NCI-H2029 (cell line): ENCODE results near the gene SLC8A2.

Source experiments
- DNase-seq: peaks from one replicate; lab custom pipeline; 2025; lab: John Stamatoyannopoulos, UW

Gene SLC8A2, protein sequence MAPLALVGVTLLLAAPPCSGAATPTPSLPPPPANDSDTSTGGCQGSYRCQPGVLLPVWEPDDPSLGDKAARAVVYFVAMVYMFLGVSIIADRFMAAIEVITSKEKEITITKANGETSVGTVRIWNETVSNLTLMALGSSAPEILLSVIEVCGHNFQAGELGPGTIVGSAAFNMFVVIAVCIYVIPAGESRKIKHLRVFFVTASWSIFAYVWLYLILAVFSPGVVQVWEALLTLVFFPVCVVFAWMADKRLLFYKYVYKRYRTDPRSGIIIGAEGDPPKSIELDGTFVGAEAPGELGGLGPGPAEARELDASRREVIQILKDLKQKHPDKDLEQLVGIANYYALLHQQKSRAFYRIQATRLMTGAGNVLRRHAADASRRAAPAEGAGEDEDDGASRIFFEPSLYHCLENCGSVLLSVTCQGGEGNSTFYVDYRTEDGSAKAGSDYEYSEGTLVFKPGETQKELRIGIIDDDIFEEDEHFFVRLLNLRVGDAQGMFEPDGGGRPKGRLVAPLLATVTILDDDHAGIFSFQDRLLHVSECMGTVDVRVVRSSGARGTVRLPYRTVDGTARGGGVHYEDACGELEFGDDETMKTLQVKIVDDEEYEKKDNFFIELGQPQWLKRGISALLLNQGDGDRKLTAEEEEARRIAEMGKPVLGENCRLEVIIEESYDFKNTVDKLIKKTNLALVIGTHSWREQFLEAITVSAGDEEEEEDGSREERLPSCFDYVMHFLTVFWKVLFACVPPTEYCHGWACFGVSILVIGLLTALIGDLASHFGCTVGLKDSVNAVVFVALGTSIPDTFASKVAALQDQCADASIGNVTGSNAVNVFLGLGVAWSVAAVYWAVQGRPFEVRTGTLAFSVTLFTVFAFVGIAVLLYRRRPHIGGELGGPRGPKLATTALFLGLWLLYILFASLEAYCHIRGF

DNA sequence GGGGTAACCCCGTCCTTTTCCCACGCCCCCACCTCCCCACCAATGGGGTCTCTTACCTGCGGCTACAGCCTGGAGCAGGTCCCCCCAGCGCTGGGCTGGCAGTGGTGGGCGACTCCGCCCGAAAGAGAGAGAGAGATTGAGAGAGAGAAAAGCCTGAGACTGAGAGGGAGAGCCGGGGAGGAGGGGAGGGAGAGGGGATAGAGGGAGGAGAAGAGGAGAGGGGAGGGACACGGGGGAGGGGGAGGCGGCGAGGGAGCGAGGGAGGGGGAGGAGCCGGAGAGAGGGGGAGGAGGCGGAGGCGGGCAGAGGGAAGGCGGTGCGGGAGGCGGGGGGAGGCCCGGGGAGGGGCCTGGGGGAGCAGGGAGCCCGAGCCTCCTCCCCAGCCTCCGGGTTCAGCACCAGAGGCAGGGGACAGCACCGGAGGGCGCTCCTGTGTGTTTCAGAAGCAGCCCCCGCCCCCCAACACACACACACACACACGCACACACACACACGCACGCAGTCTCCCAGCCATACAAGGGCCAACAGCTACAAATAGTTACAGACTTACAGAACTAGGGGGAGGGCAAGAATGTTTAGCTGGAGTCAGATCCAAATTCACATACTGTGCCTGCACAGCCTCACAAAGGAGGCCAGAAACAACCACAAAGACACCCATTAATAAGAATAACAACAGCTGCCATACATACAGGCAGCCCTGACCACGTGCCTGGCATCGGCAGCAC is at the start of gene SLC8A2:
Gene SLC8A2 (minus strand): TSS at position 161 of the 725 bp plus-strand sequence. CDS start 5,490 bp downstream, outside the sequence.
- DNase-seq: peak; percentile 15

GRCh38 chr19:47520839-47521238 is 49.1 kb upstream of the SLC8A2 start:
- DNase-seq: no peak

DNA sequence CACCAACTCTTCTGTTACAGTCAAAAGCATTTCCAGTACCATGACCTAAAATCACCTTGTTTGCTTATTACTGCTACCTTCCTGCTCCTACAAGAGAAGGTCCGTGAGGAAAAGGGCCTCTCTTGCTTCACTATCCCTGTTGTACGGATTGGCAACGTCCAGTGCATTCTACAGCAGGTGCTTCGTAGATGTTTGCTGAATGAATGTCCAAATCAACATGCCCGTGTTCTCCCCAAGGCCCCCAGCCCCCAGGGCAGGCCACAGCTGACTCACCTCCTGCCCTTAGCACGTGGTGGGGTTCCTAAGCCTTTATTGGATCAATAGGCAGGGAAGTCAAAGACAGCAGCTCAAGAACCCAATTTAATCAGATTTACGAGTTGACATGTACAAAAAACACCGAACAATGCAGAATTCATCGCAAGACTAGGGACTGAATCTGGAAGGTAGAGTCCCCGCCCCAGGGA is 48.7 kb upstream of the SLC8A2 start:
- no peak for DNase-seq

GRCh38 chr19:47518854-47519253 is 47.2 kb upstream of the SLC8A2 start:
- no peak for DNase-seq

DNA sequence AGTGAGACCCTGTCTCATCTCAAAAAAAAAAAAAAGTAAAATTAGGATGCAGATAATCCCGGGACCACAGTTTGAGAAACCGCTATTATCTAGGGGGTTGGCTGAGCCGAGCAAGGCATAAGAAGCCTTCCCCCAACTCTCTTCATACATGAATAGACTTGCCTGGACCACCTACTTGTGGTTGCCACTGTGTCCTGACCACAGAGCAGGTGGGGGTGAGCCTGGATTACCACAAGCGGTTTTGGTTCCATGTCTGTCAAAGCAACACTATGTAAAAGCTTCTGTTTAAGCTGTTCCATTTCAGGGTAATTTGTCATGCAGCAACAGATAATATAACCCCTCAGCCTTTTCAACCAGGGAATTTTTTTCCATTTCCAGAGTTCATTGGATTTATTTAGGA is 46.4 kb upstream of the SLC8A2 start:
- DNase-seq: no peak

GRCh38 chr19:47514869-47515588 is 43.3 kb upstream of the SLC8A2 start, which contains the start of gene NAPA:
Gene NAPA (minus strand): TSS chr19:47515063. CDS start chr19:47514940, 123 bp downstream.
- peak; percentile 100 for DNase-seq

DNA sequence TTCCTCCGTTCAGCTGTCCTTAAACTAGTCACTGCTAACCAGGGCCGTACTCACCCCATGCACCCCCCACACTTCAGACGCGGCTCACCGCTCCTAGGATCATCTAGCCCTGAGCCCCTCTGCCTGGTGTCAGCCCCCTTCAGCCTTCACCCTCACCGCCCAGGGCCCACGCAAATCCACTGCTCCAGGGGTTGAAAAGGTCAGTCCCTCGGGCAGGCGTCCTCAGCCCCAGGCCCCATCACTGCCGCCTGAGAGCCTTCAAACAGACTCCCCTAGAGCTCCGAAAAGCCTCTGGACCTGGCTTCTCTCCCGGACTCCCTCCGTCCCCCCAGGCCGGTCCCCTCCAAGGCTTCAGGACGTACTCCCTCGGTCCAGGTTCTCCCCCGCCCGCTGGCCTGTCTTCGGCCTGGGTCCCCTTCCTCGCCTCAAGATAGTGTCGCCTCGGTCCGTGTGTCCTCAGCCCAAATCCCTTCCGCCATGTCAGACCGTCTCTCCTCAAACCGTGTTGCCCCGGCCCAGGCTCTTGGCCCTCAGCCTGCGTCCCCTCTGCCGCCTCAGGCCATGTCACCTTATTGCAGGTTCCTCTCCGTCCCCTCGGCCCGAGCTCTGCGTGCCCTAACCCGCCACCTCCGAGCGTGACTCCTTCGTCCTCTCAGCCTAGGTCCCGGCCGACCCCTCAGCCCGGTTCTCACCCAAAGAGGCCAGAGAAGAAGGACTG is 42.6 kb upstream of the SLC8A2 start:
- no peak for DNase-seq

GRCh38 chr19:47512948-47513319 is 41.2 kb upstream of the SLC8A2 start:
- DNase-seq: no peak

GRCh38 chr19:47512183-47512947 is 40.7 kb upstream of the SLC8A2 start:
- no peak for DNase-seq

DNA sequence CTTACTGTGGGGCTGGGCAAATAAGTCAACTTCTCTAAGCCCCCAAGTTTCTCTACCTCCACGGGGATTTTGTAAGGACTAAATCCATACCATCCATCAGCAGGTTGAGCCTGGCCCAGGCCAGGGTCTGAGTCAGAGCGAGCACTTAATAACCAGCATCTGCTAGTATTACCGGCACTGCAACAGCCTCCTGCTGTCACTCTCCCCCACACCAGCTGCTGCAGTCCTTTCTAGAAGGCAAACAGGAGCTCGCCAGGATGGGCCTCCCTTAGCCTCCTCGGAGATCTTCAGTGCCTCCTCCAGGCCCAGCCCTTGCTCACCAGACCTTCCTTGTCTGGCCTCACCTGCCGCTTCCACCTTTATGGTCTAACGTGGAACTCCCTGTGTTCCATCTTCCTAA is 40.0 kb upstream of the SLC8A2 start:
- no peak for DNase-seq

DNA sequence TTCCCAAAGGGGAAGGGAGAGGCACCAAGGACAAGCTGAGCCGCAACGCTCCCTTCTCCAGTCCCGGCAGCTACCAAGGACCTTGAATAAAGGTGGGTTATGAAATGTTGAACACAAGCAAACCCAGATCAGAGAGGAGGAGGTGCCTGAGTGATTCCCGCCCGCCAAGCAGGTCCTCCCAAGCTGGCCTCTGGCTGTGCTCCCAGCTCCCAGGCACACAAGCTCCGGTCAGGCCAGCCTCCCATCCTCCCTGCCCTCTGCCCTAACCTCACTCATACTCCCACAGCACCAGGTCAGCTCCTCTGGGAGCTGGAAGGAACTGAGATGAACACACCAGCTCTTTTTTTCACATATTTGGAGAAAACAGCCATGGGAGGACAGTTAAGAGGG is 39.4 kb upstream of the SLC8A2 start:
- DNase-seq: no peak

GRCh38 chr19:47510516-47511127 is 38.9 kb upstream of the SLC8A2 start:
- DNase-seq: no peak

GRCh38 chr19:47509973-47510372 is 38.3 kb upstream of the SLC8A2 start:
- no peak for DNase-seq

DNA sequence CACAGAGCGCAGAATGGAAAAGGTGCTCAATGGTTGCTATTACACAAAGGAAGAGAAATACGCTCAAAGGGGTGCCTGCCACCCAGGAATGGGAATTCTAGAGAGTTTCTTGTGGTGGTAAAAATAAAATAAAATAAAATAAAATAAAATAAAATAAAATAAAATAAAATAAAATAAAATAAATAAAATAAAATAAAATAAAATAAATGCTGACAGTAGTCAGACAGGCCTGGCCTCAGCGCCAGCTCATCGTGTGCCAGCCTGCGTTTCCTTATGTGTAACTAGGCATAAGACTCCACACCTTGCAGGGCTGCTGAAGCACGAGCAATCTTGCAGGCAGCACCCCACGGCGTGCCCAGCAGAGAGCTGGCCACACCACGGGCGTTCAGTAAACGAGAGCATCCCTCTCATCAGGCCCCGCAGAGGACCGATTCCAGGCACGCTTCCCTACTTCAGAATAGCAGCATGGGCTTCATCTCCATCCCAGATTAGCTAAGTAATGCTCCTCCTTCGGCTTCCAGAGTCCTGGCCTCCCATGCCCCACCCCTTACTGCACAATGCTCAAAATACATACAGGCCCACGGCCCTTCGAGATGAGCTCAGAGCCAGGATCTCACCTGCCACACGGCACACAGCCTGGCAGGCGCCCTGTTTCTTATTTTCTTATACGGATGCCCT is 37.6 kb upstream of the SLC8A2 start:
- no peak for DNase-seq

GRCh38 chr19:47508721-47509120 is 37.0 kb upstream of the SLC8A2 start:
- no peak for DNase-seq

- DNase-seq: no peak
Observed at GRCh38 chr19:47507924-47508553, 36.3 kb upstream of the SLC8A2 start.

DNA sequence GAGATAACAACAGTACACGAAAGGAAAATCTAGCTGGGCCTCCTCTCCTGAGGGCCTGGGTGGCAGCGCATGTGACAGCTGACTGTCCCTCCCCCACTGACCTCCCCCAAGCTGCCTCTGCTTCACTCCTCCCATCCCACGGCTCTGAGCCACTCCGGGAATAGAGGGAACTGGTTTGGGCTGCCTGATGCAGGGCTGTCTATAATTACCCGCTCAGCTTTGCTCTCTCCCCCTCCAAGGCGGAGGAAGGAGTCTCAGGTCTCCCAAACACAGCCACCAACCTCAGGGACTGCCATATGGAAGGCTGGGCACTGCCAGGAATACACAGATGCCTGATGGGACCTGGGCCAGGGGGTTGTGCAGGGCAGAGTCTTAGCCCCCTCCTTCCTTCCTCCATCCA is 35.3 kb upstream of the SLC8A2 start:
- DNase-seq: no peak

- DNase-seq: no peak
Observed at GRCh38 chr19:47506459-47506858, 34.8 kb upstream of the SLC8A2 start.

GRCh38 chr19:47505506-47505905 is 33.8 kb upstream of the SLC8A2 start:
- DNase-seq: no peak
